ENCODE measurements around the gene MAN1A2. TPM values are rescaled to one million over a fixed set of nuclear protein-coding genes. Genes with fewer than 3 reads are reported as not detected.

Gene MAN1A2
- total and polyA plus RNA-seq, 9 of the 15 experiments (the other 6 are each of a cell fraction or from before 2014, with no cell fraction given), result 4.2 to 38.4 (median 18.7) TPM

DNA sequence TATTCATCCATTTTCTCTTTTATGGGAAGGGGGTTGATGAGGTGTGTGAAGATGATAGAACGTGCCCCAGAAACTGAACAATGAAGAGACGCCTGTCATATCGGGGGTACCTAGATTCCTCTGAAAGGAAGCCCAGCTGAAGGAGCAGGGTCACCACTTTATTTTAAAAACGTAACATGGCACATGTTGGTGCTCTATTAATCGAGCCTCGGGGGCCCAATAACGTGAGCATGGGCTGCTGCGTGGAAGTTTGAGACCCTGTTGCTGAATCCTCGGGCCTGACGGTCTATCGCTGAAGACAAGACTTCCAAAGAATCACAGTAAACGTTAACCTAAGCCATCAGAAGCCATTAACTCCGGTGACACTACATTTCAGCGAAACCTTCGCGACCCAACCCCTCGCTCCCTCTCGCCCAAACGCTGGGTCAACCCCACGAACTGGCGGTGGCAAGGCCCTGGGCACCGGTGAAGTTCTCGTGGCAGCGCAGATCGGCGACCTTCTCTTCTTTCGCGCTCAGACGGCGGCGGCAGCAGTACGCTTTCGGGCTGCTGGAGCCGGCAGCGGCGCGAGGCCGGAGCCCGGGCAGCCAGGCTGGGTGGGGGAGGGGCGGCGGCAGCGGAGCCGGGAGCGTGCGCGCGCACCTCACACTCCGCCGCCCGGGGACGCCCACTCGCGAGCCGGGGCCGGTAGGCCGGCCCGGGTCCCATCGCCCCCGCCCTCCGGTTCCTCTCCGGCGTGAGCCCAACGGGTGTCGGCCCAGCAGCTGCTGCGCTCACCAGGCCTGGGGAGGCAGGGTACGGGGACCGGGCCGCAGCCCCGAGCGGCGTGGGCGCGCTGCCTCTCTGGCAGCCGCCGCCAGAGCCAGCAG lies 838 bp upstream of the MAN1A2 start (continued):
- TF ChIP-seq CTCFL (IDR thresholded peaks at IDR 0.05; ENCODE audit: borderline replicate concordance, insufficient read depth, low read depth, low read length, poor library complexity, severe bottlenecking), result no peak
- TF ChIP-seq ZNF384 (IDR thresholded peaks at IDR 0.05; ENCODE audit: low read depth, low read length), result no peak
- no peak for TF ChIP-seq PML (IDR thresholded peaks at IDR 0.05; ENCODE audit: low read length)
- TF ChIP-seq HSF4 (CRISPR knock-in tag; IDR thresholded peaks at IDR 0.05; ENCODE audit: borderline replicate concordance), result no peak
- no peak for TF ChIP-seq POLR3A (IDR thresholded peaks at IDR 0.05; ENCODE audit: borderline replicate concordance, extremely low read depth, insufficient read depth, insufficient read length)
- no peak for TF ChIP-seq CEBPB (tag; IDR thresholded peaks at IDR 0.05)
- TF ChIP-seq POLR3G (IDR thresholded peaks at IDR 0.05; ENCODE audit: extremely low read depth, insufficient read length, insufficient replicate concordance), result no peak
- TF ChIP-seq, protein P1, sequence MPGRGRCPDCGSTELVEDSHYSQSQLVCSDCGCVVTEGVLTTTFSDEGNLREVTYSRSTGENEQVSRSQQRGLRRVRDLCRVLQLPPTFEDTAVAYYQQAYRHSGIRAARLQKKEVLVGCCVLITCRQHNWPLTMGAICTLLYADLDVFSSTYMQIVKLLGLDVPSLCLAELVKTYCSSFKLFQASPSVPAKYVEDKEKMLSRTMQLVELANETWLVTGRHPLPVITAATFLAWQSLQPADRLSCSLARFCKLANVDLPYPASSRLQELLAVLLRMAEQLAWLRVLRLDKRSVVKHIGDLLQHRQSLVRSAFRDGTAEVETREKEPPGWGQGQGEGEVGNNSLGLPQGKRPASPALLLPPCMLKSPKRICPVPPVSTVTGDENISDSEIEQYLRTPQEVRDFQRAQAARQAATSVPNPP (IDR thresholded peaks at IDR 0.05; ENCODE audit: borderline replicate concordance, insufficient read depth, insufficient read length), result no peak
- TF ChIP-seq, protein P2, sequence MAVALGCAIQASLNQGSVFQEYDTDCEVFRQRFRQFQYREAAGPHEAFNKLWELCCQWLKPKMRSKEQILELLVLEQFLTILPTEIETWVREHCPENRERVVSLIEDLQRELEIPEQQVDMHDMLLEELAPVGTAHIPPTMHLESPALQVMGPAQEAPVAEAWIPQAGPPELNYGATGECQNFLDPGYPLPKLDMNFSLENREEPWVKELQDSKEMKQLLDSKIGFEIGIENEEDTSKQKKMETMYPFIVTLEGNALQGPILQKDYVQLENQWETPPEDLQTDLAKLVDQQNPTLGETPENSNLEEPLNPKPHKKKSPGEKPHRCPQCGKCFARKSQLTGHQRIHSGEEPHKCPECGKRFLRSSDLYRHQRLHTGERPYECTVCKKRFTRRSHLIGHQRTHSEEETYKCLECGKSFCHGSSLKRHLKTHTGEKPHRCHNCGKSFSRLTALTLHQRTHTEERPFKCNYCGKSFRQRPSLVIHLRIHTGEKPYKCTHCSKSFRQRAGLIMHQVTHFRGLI (CRISPR knock-in tag; IDR thresholded peaks at IDR 0.05), result no peak
- peak; percentile 15; the same call in 1 of the 2 replicates for TF ChIP-seq ZNF24 (IDR thresholded peaks at IDR 0.05)
- TF ChIP-seq TGIF2 (CRISPR knock-in tag; IDR thresholded peaks at IDR 0.05), result no peak
- TF ChIP-seq ZNF174 (CRISPR knock-in tag; IDR thresholded peaks at IDR 0.05), result no peak
- TF ChIP-seq MAZ (CRISPR knock-in tag; conservative IDR thresholded peaks at IDR 0.05 in 1 of 2, IDR thresholded peaks at IDR 0.05 in 1 of 2), result peak in 1 of 2 experiments; percentile 92; a peak in 3 of 4 replicates
- TF ChIP-seq ARID3A (IDR thresholded peaks at IDR 0.05; ENCODE audit: borderline replicate concordance, low read depth, low read length), result no peak
- TF ChIP-seq ZNF184 (CRISPR knock-in tag; IDR thresholded peaks at IDR 0.05), result no peak
- no peak for TF ChIP-seq MCM2 (IDR thresholded peaks at IDR 0.05; ENCODE audit: low read depth)
- no peak for TF ChIP-seq IFI16 (CRISPR knock-in tag; IDR thresholded peaks at IDR 0.05)
- no peak for TF ChIP-seq SP2 (IDR thresholded peaks at IDR 0.05; ENCODE audit: extremely low read depth, low read depth, low read length, poor library complexity, severe bottlenecking)
- TF ChIP-seq TOE1 (IDR thresholded peaks at IDR 0.05; ENCODE audit: borderline replicate concordance), result no peak
- TF ChIP-seq TOE1 (CRISPR knock-in tag; IDR thresholded peaks at IDR 0.05; ENCODE audit: borderline replicate concordance, low read depth), result peak; percentile 48; the same call in 1 of the 2 replicates
- TF ChIP-seq TSC22D4 (tag; IDR thresholded peaks at IDR 0.05), result no peak

All from K562 (cell line).